ENCODE results near the gene ACTG1.

Gene ACTG1

GRCh38 chr17:81468111-81468769 is 44.4 kb downstream of the ACTG1 start:
- no peak overlapping the region for H3K4me3 ChIP-seq (ENCODE audit: low read depth, low read length)
- DNase-seq (ENCODE audit: low read depth, low spot score): no peak
- CTCF ChIA-PET: no interaction called here
- TF ChIP-seq CTCF (IDR thresholded peaks at IDR 0.05; ENCODE audit: insufficient read depth, low read length, missing control alignments): no peak
- POLR2A ChIA-PET: no interaction called here

GRCh38 chr17:81466564-81467472 is 45.8 kb downstream of the ACTG1 start:
- no peak for TF ChIP-seq CTCF (IDR thresholded peaks at IDR 0.05; ENCODE audit: insufficient read depth, low read length, missing control alignments)
- POLR2A ChIA-PET: no interaction called here
- no peak for DNase-seq (ENCODE audit: low read depth, low spot score)
- H3K4me3 ChIP-seq (ENCODE audit: low read depth, low read length): no peak overlapping the region
- CTCF ChIA-PET: no interaction called here

DNA sequence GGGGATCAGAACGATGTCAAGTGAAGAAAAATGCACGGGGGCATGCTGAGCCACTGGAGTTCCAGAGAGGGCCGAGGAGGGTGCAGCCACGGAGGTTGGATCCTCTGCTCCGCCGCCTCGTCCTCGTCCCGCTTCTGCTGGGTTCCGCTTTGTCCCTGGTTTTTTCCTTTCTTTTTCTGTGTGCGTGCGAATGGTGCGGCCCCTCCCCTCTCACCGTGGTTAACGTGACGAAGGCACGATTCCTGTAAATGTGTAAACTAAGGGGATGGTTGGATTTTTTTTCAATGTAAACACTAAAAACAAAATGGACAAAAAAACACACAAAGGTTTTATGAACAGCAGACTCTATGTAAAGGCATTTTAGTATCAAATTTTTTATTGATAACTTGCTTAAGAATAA is 46.7 kb downstream of the ACTG1 start:
- DNase-seq (ENCODE audit: low read depth, low spot score): no peak
- TF ChIP-seq CTCF (IDR thresholded peaks at IDR 0.05; ENCODE audit: insufficient read depth, low read length, missing control alignments): no peak
- no peak overlapping the region for H3K4me3 ChIP-seq (ENCODE audit: low read depth, low read length)
- ChIA-PET POLR2A (no interaction called here), CTCF (no interaction called here)

DNA sequence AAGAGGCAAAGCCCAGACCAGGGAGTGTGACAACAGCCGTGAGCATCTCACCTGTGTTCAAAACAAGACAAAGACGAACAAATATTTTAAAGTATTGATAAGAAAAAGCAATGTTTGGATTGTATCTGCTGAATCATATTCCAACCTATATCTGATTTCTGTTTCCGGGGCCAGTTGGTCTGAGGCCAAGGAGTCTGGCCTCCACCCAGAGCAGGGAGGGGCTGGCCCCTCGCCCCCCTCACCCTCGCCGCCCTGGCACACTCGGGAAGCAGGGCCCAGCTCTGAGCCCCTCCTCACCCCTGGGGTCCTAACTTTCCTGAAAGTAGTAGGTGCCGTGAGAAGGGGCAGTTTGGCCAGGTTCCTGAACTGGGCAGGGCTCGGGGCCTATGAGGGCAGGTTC is 48.0 kb downstream of the ACTG1 start:
- CTCF ChIA-PET: no interaction called here
- POLR2A ChIA-PET: no interaction called here
- no peak for TF ChIP-seq CTCF (IDR thresholded peaks at IDR 0.05; ENCODE audit: insufficient read depth, low read length, missing control alignments)
- no peak overlapping the region for H3K4me3 ChIP-seq (ENCODE audit: low read depth, low read length)
- no peak for DNase-seq (ENCODE audit: low read depth, low spot score)

DNA sequence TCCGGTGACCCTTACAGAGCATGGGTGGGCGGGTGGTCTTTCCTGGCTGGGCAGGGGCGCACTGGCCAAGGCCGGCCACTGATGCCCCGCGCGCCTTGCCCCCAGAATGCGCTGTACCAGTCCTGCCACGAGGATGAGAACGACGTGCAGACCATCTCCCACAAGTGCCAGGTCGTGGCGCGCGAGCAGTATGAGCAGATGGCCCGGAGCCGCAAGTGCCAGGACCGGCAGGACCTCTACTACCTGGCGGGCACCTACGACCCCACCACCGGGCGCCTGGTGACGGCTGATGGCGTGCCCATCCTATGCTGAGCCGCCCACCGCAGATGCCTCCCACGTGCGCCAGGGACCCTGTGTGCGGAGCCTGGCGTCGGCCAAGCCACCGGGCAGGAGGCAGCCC is 49.1 kb downstream of the ACTG1 start:
- H3K4me3 ChIP-seq (ENCODE audit: low read depth, low read length): no peak overlapping the region
- ChIA-PET CTCF (no interaction called here), POLR2A (no interaction called here)
- no peak for TF ChIP-seq CTCF (IDR thresholded peaks at IDR 0.05; ENCODE audit: insufficient read depth, low read length, missing control alignments)
- no peak for DNase-seq (ENCODE audit: low read depth, low spot score)

DNA sequence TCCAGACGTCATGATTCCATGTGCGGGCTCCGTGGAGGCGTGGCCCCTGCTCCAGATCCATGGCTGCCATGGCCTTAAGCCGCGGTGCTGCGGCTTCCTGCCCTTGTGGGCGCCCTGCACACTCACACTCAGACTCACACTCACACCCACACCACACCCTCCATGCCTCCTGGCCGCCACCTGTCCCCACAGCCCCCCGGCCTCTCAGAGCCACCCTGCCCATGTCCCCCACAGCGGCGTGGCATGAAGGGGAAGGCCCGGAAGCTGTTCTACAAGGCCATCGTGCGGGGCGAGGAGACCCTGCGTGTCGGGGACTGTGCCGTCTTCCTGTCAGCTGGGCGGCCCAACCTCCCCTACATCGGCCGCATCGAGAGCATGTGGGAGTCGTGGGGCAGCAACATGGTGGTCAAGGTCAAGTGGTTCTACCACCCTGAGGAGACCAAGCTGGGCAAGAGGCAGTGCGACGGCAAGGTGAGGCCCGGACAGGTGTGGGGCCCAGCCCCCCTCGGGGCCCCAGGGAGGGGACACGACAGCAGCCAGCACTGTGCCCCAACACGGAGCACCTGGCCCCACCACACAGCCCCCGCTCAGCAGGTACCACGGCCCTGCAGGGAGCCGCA is 50.0 kb downstream of the ACTG1 start:
- ChIA-PET CTCF (no interaction called here), POLR2A (no interaction called here)
- DNase-seq (ENCODE audit: low read depth, low spot score): no peak
- no peak overlapping the region for H3K4me3 ChIP-seq (ENCODE audit: low read depth, low read length)
- TF ChIP-seq CTCF (IDR thresholded peaks at IDR 0.05; ENCODE audit: insufficient read depth, low read length, missing control alignments): no peak
